H1 (cell line): ENCODE measurements around the gene NMT1. TPM values are rescaled to one million over a fixed set of nuclear protein-coding genes. Genes with fewer than 3 reads are reported as not detected.
A peak's percentile ranks its signal among the peaks of the same experiment; 100 is the strongest.

ENCODE experiments used
- CTCF ChIA-PET: fragments of 300-600 bp; sonication (Branson Sonifier 250); formaldehyde crosslinking; loops from one replicate; lab custom pipeline; 2021; ENCODE audit not compliant: partially characterized antibody; lab: Charles Lee
- POLR2A ChIA-PET: fragments of 300-600 bp; sonication (Branson Sonifier 250); formaldehyde crosslinking; loops from one replicate; lab custom pipeline; 2021; ENCODE audit warnings: inconsistent platforms; ENCODE audit not compliant: partially characterized antibody; lab: Charles Lee
- DNase-seq, 2 experiments: peaks; one replicate each; pipeline versions ENCODE4 v3.0.0 to v3.0.0-alpha.2; 2010 to 2022; ENCODE audit warnings: low spot score in 2 of 2, low read depth in 1 of 2, mixed read lengths in 1 of 2
- FAIRE-seq: peaks from 2 replicates; lab custom pipeline; 2011; peaks lifted over from hg19 to GRCh38; lab: Jason Lieb, UNC
- H2AFZ ChIP-seq: 2 replicates; pipeline ENCODE4 v1.8.1; 2012; ENCODE audit warnings: low read length, inconsistent platforms
- H2AK5ac ChIP-seq: 2 replicates; pipeline ENCODE4 v1.6.1; 2013; ENCODE audit warnings: low read depth, low read length
- H2BK120ac ChIP-seq: replicated peaks from 2 replicates; pipeline ENCODE3; 2013; ENCODE audit warnings: low read depth, low read length, inconsistent platforms
- H2BK12ac ChIP-seq: 2 replicates; pipeline ENCODE4 v1.6.1; 2013; ENCODE audit warnings: low read depth, low read length
- H2BK15ac ChIP-seq: 2 replicates; pipeline ENCODE4 v1.6.1; 2013; ENCODE audit warnings: low read length
- H2BK20ac ChIP-seq: 2 replicates; pipeline ENCODE4 v1.6.1; 2013; ENCODE audit warnings: low read length
- H2BK5ac ChIP-seq: 2 replicates; pipeline ENCODE4 v1.6.1; 2013; ENCODE audit warnings: low read depth, low read length
- H3K14ac ChIP-seq: 2 replicates; pipeline ENCODE4 v1.6.1; 2013; ENCODE audit warnings: inconsistent platforms; ENCODE audit not compliant: insufficient read length
- H3K18ac ChIP-seq: 2 replicates; pipeline ENCODE4 v1.6.1; 2013; ENCODE audit warnings: low read length; ENCODE audit errors: extremely low read depth
- H3K23ac ChIP-seq: 2 replicates; pipeline ENCODE4 v1.6.1; 2013; ENCODE audit warnings: inconsistent platforms; ENCODE audit not compliant: insufficient read length
- H3K23me2 ChIP-seq: 2 replicates; pipeline ENCODE4 v1.6.1; 2013; ENCODE audit warnings: low read depth, low read length
- H3K27ac ChIP-seq: 2 replicates; pipeline ENCODE4 v1.6.1; 2011; ENCODE audit warnings: low read depth, low read length, inconsistent platforms
- H3K27me3 ChIP-seq, 4 experiments: replicated peaks in 1 of 4; 1 replicate in 1 of 4; 2 replicates in 3 of 4; pipeline versions ENCODE4 v1.6.1 to v1.8.1; 2011 to 2013; ENCODE audit warnings: low read length in 3 of 4, mild to moderate bottlenecking in 3 of 4, inconsistent platforms in 2 of 4, mixed read lengths in 2 of 4, moderate library complexity in 1 of 4; ENCODE audit not compliant: control insufficient read depth in 3 of 4, insufficient read depth in 3 of 4; ENCODE audit errors: extremely low read depth in 1 of 4
- H3K36me3 ChIP-seq, 4 experiments: 2 replicates each; pipeline versions ENCODE4 v1.6.1 to v1.8.1; 2011 to 2013; ENCODE audit warnings: mild to moderate bottlenecking in 4 of 4, low read length in 3 of 4, moderate library complexity in 2 of 4, control low read depth in 1 of 4, inconsistent platforms in 1 of 4; ENCODE audit not compliant: insufficient read depth in 4 of 4, control insufficient read depth in 2 of 4
- H3K4ac ChIP-seq: replicated peaks from 2 replicates; pipeline ENCODE3; 2013; ENCODE audit warnings: low read length, low read depth, mixed read lengths, inconsistent platforms; ENCODE audit not compliant: insufficient read length
- H3K4me1 ChIP-seq, 4 experiments: replicated peaks in 1 of 4; 1 replicate in 1 of 4; 2 replicates in 3 of 4; pipeline versions ENCODE4 v1.6.1 to v1.8.1; 2011 to 2013; ENCODE audit warnings: low read length in 3 of 4, inconsistent platforms in 2 of 4, mixed read lengths in 1 of 4; ENCODE audit not compliant: insufficient read depth in 4 of 4, control insufficient read depth in 3 of 4
- H3K4me2 ChIP-seq, 2 experiments: 2 replicates each; pipeline versions ENCODE4 v1.6.1 to v1.8.1; 2011 to 2013; ENCODE audit warnings: low read depth in 2 of 2, low read length in 2 of 2, control low read depth in 1 of 2, inconsistent platforms in 1 of 2, mild to moderate bottlenecking in 1 of 2; ENCODE audit not compliant: insufficient read depth in 1 of 2
- H3K4me3 ChIP-seq, 4 experiments: fragments of 200-600, 300-600 bp in 1 of 4; sonication (generic), shearing (Covaris generic), sonication (Bioruptor Twin) in 1 of 4; 2 replicates each; pipeline versions ENCODE4 v1.5.1 to v1.8.1; 2011 to 2016; ENCODE audit warnings: low read length in 4 of 4, low read depth in 3 of 4, control low read depth in 2 of 4, inconsistent platforms in 2 of 4, mild to moderate bottlenecking in 2 of 4, mixed read lengths in 1 of 4, moderate library complexity in 1 of 4; ENCODE audit not compliant: insufficient read depth in 2 of 4; ENCODE audit errors: extremely low read depth in 1 of 4
- H3K56ac ChIP-seq: replicated peaks from 2 replicates; pipeline ENCODE3; 2013; ENCODE audit warnings: low read depth, mild to moderate bottlenecking, mixed read lengths, low read length, inconsistent platforms; ENCODE audit not compliant: insufficient read length
- H3K79me1 ChIP-seq: 2 replicates; pipeline ENCODE4 v1.6.1; 2013; ENCODE audit warnings: low read depth, low read length, control low read depth
- H3K79me2 ChIP-seq, 2 experiments: 2 replicates each; pipeline versions ENCODE4 v1.6.1 to v1.8.1; 2012 to 2013; ENCODE audit warnings: low read length in 2 of 2, mild to moderate bottlenecking in 2 of 2, inconsistent platforms in 1 of 2; ENCODE audit not compliant: insufficient read depth in 2 of 2, control insufficient read depth in 1 of 2
- H3K9ac ChIP-seq, 4 experiments: replicated peaks in 1 of 4; 1 replicate in 1 of 4; 2 replicates in 3 of 4; pipeline versions ENCODE4 v1.6.1 to v1.8.1; 2011 to 2013; ENCODE audit warnings: low read depth in 3 of 4, low read length in 3 of 4, control low read depth in 2 of 4, mild to moderate bottlenecking in 2 of 4, moderate library complexity in 2 of 4, inconsistent platforms in 1 of 4; ENCODE audit errors: extremely low read depth in 1 of 4
- H3K9me3 ChIP-seq, 2 experiments: 2 replicates each; pipeline versions ENCODE4 v1.6.1 to v1.8.1; 2012 to 2013; ENCODE audit warnings: mild to moderate bottlenecking in 2 of 2, moderate library complexity in 2 of 2, control low read depth in 1 of 2, inconsistent platforms in 1 of 2, low read depth in 1 of 2, low read length in 1 of 2, mixed read lengths in 1 of 2; ENCODE audit not compliant: insufficient read depth in 2 of 2
- H4K20me1 ChIP-seq, 2 experiments: replicated peaks in 1 of 2; 2 replicates each; pipeline versions ENCODE3 to v1.8.1; 2011 to 2013; ENCODE audit warnings: inconsistent platforms in 2 of 2, low read length in 2 of 2, mild to moderate bottlenecking in 1 of 2; ENCODE audit not compliant: insufficient read depth in 2 of 2, control insufficient read depth in 1 of 2
- H4K5ac ChIP-seq: 2 replicates; pipeline ENCODE4 v1.6.1; 2013; ENCODE audit warnings: low read length, low read depth, mixed read lengths, inconsistent platforms; ENCODE audit not compliant: insufficient read length
- H4K8ac ChIP-seq: 2 replicates; pipeline ENCODE4 v1.8.0; 2013; ENCODE audit warnings: mild to moderate bottlenecking, moderate library complexity, low read length, inconsistent platforms; ENCODE audit not compliant: insufficient read depth; ENCODE audit errors: extremely low read depth
- H4K91ac ChIP-seq: replicated peaks from 2 replicates; pipeline ENCODE3; 2013; ENCODE audit warnings: low read length, mixed read lengths, inconsistent platforms; ENCODE audit not compliant: insufficient read length
- BRCA1 ChIP-seq: IDR thresholded peaks from 2 replicates; pipeline ENCODE4 v1.6.1; 2012; ENCODE audit warnings: low read depth, low read length, improper control_type of control experiment
- CBX5 ChIP-seq: fragments of 300-800, 300-1000 bp; sonication (generic); IDR thresholded peaks from 2 replicates; pipeline ENCODE4 v1.7.1; 2016; ENCODE audit warnings: antibody characterized with exemption, low read length, low read depth
- CTBP2 ChIP-seq: IDR thresholded peaks from 2 replicates; pipeline ENCODE4 v1.7.0; 2011; ENCODE audit warnings: borderline replicate concordance, mild to moderate bottlenecking, moderate library complexity, mixed read lengths, low read length; ENCODE audit not compliant: insufficient read depth, insufficient read length
- HDAC2 ChIP-seq, 2 experiments: fragments of 300-600 bp in 1 of 2; sonication (generic) in 1 of 2; IDR thresholded peaks; 2 replicates each; pipeline ENCODE4 v1.6.1; 2011 to 2012; ENCODE audit warnings: low read depth in 2 of 2, low read length in 2 of 2, mild to moderate bottlenecking in 2 of 2, moderate library complexity in 2 of 2, borderline replicate concordance in 1 of 2, inconsistent platforms in 1 of 2
- JUN ChIP-seq: IDR thresholded peaks from 2 replicates; pipeline ENCODE4 v1.6.1; 2011; ENCODE audit warnings: low read depth, mild to moderate bottlenecking, improper control_type of control experiment, low read length
- JUND ChIP-seq: IDR thresholded peaks from 2 replicates; pipeline ENCODE4 v1.6.1; 2011; ENCODE audit warnings: mild to moderate bottlenecking, improper control_type of control experiment, low read length
- NANOG ChIP-seq: IDR thresholded peaks from 2 replicates; pipeline ENCODE4 v1.6.1; 2011; ENCODE audit warnings: low read length, low read depth, mild to moderate bottlenecking, inconsistent platforms; ENCODE audit not compliant: insufficient read depth, poor library complexity, severe bottlenecking
- NRF1 ChIP-seq: IDR thresholded peaks from 2 replicates; pipeline ENCODE4 v1.6.1; 2011; ENCODE audit warnings: mild to moderate bottlenecking, low read depth, low read length, improper control_type of control experiment
- PHF8 ChIP-seq: fragments of 200-600 bp; sonication (generic); conservative IDR thresholded peaks from 2 replicates; pipeline ENCODE4 v1.7.1; 2012; ENCODE audit warnings: low read depth, mild to moderate bottlenecking, inconsistent platforms, low read length, moderate library complexity
- POLR2A ChIP-seq, 2 experiments: IDR thresholded peaks; 1 replicate in 1 of 2; 2 replicates in 1 of 2; pipeline ENCODE4 v1.6.1; 2011; ENCODE audit warnings: low read depth in 2 of 2, low read length in 2 of 2, mild to moderate bottlenecking in 2 of 2; ENCODE audit errors: control extremely low read depth in 1 of 2
- RFX5 ChIP-seq: IDR thresholded peaks from 2 replicates; pipeline ENCODE4 v1.6.1; 2011; ENCODE audit warnings: low read depth, low read length, improper control_type of control experiment, borderline replicate concordance
- SIX5 ChIP-seq: IDR thresholded peaks from 2 replicates; pipeline ENCODE4 v1.6.1; 2011; ENCODE audit warnings: mild to moderate bottlenecking, low read depth, low read length
- WGBS, 2 experiments: shearing (Covaris generic) in 1 of 2; methylation state at CpG; one replicate each; pipeline versions ENCODE4 v1.1.6 to v1.1.7; 2013 to 2015; ENCODE audit warnings: low lambda C conversion rate in 2 of 2, mixed read lengths in 2 of 2, inconsistent platforms in 1 of 2, low coverage in 1 of 2, missing lambda C conversion rate in 1 of 2; ENCODE audit not compliant: insufficient replicate concordance in 2 of 2, insufficient coverage in 1 of 2, insufficient read length in 1 of 2; ENCODE audit errors: extremely low coverage in 1 of 2, missing lambda C conversion rate in 1 of 2; 5-methylcytosine and 5-hydroxymethylcytosine counted together
- polyA plus RNA-seq, 7 experiments: library from polyadenylated mRNA; depleted of rRNA in 3 of 7; stranded (reverse) in 5 of 7; unstranded in 2 of 7; fragments of >200 nt in 5 of 7; fragments of 200-250 nt in 2 of 7; gene quantifications; 1 replicate in 5 of 7; 2 replicates in 1 of 7; 4 replicates in 1 of 7; pipeline versions ENCODE4 v1.2.1 to v1.2.3, GENCODE V29; 2011 to 2013; ENCODE audit warnings: missing spikeins in 2 of 7, mixed read lengths in 2 of 7
- total RNA-seq: library from RNA; stranded (reverse); fragmentation: NEBNext Ultra II Directional; extraction: Animal tissue kit (Norgen Biotek cat#: 25700); gene quantifications from 2 replicates; pipeline ENCODE4 v1.2.1, GENCODE V29; 2021
- TF ChIP-seq, protein P1 (sequence below): IDR thresholded peaks from 2 replicates; pipeline ENCODE4 v1.6.1; 2012; ENCODE audit warnings: inconsistent platforms

NMT1 gene
- total and polyA plus RNA-seq, 2 of the 8 experiments (the other 6 are each of a cell fraction or from before 2014, with no cell fraction given): 42.9 to 149 TPM

DNA sequence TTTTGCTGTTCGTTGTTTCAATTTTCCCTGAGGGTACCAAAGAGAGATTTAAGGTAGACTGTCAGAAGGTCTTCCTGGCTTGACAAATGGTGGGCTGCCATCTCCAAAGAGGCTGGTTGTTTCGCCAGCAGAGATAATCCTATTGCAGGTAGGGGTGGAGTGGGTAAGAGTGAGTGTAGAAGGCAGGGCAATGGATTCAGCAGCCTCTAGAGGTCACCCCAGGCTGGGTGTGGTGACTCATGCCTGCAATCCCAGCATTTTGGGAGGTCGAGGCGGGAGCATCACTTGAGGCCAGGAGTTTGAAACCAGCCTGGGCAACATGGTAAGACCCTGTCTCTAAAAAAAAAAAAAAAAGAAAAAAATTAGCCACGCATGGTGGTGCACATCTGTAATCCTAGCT, 44.3 kb upstream of the NMT1 start:
- Histone ChIP-seq H3K4me1 (peaks cover 9 to 29% (median 14%) of the 10 kb centered on the region in 4 experiments), H3K23me2 (peaks cover 3% of the 10 kb centered on the region; the same call in 1 of the 2 replicates), H3K9me3 (no peaks in the 10 kb centered on the region), H3K56ac (no peak overlapping the region), H3K79me2 (no peaks in the 10 kb centered on the region), H3K9ac (no peak overlapping the region), H3K14ac (no peak overlapping the region), H2BK15ac (no peak overlapping the region), H4K20me1 (peaks cover 0 to 4% of the 10 kb centered on the region in 2 experiments), H3K4me2 (no peak overlapping the region), H3K18ac (no peak overlapping the region), H4K91ac (no peak overlapping the region), H2BK20ac (no peak overlapping the region), H4K8ac (no peak overlapping the region), H3K4me3 (no peak overlapping the region), H3K23ac (no peak overlapping the region), H2BK5ac (no peak overlapping the region), H2BK120ac (no peak overlapping the region), H2AK5ac (no peak overlapping the region), H3K27me3 (peaks cover 20 to 42% (median 39%) of the 10 kb centered on the region in 4 experiments), H3K79me1 (no peaks in the 10 kb centered on the region), H3K4ac (no peak overlapping the region), H3K27ac (no peak overlapping the region), H2AFZ (no peak overlapping the region), H4K5ac (no peak overlapping the region), H2BK12ac (no peak overlapping the region), H3K36me3 (no peaks in the 10 kb centered on the region)
- peak; percentile 73 for FAIRE-seq
- POLR2A ChIA-PET: interaction anchor here (1.0 to 1.2 kb wide), 2 partner anchors 57 to 117 kb away, joined by 3 read pairs; a partner anchor contains a TSS
- no peak for DNase-seq
- 68% methylated on average over 5 of the region's 5 CpGs; no CpG with 5 or more reads in 1 of the 2 experiments for WGBS, 2 experiments
- CTCF ChIA-PET: interaction anchor here (0.6 to 16.2 kb wide), 7 partner anchors 20 to 240 kb away, joined by 3 to 243 read pairs (median 5); no protein-coding TSS in a partner anchor
- no peak for TF ChIP-seq CBX5
- no peak for TF ChIP-seq NRF1
- no peak for TF ChIP-seq NANOG
- TF ChIP-seq JUN: 0 out of 2 replicates have a peak, but pooled peaks have one; percentile 31
- TF ChIP-seq PHF8: no peak
- TF ChIP-seq, protein P1, sequence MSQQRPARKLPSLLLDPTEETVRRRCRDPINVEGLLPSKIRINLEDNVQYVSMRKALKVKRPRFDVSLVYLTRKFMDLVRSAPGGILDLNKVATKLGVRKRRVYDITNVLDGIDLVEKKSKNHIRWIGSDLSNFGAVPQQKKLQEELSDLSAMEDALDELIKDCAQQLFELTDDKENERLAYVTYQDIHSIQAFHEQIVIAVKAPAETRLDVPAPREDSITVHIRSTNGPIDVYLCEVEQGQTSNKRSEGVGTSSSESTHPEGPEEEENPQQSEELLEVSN: 0 out of 2 replicates have a peak, but pooled peaks have one; percentile 17
- TF ChIP-seq JUND: peak; percentile 96
- no peak for TF ChIP-seq CTBP2
- TF ChIP-seq SIX5: no peak
- no peak for TF ChIP-seq BRCA1
- no peak for TF ChIP-seq HDAC2 (IDR thresholded peaks at IDR 0.05; ENCODE audit: borderline replicate concordance in 1 of 2, low read depth in 2 of 2, low read length in 2 of 2)
- TF ChIP-seq RFX5: no peak
- TF ChIP-seq POLR2A (IDR thresholded peaks at IDR 0.05; ENCODE audit: control extremely low read depth in 1 of 2, low read depth in 2 of 2, low read length in 2 of 2): no peak
